GM10847 (cell line): Measurements from ENCODE around the gene CACHD1.

Source experiments
- POLR2A ChIP-seq: IDR thresholded peaks from 2 replicates; pipeline ENCODE4 v1.6.1; 2011; ENCODE audit not compliant: insufficient read length; ENCODE audit errors: extremely low read depth

CACHD1 gene

DNA sequence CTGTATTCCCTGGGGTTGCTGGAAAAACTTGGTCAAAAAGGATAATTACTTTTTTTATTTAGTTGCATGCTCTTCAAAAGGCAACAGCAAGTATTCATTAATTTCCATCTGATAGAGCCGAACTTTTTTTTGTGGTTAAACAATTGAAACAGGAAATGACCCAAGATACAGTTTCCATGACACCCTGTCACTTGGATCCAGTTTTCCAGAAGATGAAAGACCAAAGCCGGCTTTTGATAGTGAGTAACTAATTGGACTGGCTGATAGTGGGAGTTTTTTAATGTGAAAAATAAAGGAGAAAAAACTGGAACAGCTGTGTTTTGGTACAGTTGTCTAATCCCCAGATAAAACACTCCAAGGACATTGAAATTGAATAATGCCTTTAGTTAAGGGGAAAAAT lies 33.0 kb downstream of the CACHD1 start:
- TF ChIP-seq POLR2A, result no peak

DNA sequence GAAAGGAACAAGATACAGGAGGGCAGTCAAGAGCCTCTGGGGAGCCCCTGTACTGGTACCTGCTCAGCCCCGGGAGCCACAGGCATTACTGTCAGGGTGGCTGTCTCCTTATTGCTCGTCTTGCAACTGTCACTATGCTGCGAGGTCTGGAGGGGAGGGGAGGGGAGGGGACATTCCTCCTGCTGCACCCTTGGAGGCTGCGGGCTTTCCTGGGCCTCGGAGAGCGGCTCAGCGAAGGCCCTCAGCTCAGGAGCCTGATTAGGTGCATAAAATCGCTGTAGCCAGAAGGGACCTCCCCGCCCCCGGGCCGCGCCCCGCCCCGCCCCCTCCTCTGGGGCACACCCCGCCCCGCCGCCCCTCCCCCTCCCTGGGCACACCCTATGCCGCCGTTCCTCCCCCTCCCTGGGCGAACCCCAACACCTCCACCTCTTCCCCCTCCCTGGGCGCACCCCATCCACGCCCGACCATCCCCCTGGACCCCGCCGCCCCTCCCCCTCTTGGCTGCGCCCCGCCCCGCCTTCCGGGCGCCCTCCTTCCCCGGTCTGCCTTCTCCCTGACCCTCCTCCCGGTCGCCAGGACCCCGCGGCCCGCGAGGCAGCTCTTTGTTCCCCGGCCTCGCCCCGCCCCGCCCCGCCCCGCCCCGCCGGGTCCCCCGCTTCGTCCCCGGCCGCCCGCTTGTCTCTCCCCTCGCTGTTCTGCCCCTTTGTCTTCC lies 35.5 kb downstream of the CACHD1 start:
- no peak for TF ChIP-seq POLR2A

DNA sequence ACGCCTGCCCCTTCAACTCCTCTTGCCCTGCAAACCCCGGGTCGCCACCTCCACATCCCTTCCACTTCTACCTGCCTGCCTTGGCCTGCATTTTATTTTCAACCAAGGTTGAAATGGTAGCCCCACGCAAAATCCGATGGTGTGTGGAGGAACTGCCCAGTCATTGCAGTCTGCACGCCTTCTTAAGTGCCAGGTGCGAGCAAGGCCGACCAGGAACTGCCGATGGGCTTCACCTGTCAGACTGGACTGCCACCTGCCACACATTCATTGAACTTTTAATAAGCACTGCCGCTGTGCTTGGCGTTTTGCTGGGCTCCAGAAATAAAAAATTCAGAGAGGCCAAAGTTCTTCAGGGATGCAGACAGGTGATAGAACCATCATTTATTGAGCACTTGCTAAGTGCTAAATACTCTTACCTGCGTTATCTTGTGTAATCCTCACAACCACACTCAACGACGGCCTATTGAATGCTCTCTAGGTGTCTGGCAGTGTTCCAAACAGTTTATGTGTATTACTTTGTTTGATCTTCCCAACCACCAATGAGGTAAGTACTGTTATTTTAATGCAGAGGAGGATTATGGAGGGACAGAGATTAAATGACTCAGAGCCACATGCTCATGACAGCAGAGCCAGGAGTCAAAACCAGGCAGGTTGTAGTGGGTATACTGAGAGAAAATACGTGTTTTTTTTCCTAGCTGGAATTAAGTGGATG lies 36.2 kb downstream of the CACHD1 start:
- no peak for TF ChIP-seq POLR2A

DNA sequence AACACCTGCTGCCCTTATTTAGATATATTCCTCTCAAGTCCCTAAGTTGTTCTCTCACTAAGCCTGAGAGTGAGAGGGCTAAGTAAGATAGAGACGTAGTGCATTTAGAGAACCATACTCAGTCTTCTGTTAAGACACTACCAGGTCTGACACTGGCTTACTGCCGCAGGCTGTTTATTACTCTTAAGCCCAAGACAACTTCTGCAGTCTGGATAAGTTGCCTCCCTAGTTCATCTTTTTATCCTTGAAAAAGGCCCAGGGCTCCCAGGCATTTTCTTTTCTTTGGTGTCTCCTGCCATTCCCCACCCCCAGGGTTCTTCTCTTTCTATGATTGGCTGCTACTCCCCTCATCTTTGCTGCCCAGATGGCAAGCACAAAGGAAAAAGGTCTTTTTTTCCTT lies 38.7 kb downstream of the CACHD1 start:
- no peak for TF ChIP-seq POLR2A

DNA sequence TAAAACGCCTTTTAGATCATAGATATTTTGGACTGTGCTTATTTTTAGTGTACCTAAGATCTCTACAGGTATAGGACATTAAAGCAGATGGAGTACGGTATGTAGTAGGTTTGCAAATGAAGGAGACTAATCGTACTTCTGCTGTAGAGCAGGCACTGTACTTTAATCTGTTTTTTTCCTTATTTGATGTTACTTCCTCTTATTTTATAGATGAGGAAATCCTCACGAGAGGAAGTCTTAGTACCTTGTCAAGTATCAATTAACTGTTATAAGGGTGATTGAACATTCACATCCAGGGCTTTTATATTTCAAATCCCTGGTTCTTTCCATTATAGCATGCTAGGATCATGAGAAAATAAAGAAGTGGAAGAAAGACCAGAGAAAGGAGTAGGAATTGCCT lies 41.1 kb downstream of the CACHD1 start:
- no peak for TF ChIP-seq POLR2A

DNA sequence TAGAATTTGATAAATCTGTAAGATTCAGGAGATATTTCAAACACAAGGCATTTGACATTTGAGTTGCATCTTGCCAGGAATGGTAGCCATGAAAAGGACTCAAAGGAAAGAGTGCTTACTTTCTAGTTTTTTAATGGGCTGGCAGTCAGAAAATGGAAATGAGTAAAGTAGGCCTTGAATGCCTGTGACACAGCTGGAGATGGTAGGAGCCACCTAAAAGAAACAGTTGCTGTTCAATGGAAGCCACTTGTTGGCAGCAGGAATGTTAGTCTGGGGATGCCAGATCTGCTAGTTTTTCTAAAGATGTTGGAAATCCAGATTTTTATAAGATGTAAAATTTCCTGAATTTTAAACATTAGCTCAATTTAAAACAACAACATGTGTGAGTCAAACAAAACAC lies 43.6 kb downstream of the CACHD1 start:
- TF ChIP-seq POLR2A, result no peak

DNA sequence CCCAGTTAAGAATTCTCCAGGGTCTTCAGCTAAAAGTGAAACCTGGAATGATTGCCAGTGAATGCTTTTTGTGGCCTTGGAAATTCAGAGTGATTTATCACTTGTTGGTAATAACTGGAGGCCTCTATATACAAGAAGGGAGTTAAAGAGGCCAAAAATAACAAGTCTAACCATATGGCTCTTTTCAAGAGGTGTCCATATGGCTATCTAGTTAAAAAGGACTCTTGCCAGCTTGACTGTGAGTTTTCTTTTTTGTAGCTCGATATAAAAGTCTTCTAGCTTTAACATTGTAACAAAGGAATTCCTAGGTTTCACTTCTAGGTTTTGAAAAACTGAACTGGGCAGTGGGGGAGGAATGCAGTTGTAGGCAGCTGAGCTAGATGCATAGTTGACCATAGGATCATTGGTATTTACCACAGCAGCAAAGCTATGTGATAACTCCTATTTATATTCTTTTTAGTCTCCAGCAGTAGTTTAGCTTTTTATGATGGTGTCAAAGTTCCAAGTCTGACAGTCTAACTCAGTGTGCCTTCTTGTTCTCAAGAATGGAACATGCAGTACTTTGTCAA lies 44.4 kb downstream of the CACHD1 start:
- TF ChIP-seq POLR2A, result no peak

DNA sequence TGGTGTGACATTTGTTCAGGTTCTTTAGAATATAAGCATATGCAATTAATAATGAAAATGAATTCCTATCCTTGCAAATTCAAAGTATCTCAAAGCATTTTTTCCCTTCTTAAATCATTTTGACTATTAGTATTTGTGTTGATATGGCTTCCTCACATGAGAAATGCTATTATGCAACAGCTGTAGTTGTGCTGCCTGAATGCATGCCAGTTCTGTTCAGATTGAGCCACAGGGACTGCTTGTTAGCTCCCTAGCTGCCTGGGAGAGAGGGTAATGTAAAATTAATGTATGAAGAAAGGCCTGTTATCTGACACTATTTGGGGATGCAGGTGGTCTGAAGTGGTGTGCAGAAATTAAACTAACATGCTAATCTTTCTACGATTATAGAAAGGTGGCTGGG lies 45.5 kb downstream of the CACHD1 start:
- TF ChIP-seq POLR2A, result no peak

DNA sequence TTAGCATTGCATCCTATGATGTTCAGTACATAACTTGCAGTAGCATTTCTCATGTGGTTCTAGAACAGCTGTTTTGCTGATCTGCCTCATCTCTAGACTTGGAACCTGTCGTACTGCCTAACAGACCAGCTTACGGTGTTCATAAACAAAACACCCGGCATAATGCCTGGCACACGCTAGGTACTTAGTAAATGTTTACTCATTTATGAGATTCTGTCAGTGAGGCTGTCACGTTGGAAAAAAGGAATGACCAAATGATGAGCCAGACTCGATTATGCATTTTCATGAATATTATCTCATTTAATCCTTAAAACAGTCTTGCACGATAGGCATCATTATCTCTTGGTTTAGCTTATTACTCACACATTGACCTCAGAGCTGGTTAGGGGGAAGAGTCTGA lies 46.4 kb downstream of the CACHD1 start:
- no peak for TF ChIP-seq POLR2A

DNA sequence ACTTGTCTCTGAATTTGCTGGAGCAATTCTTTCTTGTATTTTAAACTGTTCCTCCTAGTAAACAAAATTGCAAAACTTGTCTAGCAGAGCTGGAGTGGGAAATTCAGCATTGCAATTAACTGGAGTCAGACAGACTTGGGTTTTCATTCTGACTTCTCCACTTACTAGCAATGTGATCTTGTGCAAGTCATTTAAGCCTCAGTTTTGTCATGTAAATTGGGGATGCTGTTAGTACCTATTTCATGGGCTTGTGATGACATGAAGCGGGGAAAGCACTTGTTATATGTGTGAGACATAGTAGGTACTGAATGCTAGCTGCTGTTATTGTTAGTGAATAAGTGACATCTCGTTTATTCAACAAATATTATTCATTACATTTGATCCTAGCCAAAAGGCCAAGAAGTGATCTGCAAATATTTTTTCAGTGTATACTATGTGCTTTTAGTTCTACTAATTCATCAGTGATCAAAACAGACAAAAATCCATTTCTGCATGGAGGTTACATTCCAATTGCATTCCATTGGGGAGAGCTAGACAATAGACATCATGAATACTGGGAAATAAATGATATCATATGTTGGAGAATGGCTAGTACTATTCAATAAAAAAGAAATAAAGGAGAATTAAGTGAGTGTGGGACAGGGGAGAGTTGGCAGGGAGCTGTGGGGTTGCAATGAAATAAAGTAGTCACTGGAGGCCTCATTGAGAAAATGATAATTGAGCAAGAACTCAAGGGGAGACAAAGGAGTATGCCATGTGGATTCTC lies 47.1 kb downstream of the CACHD1 start:
- no peak for TF ChIP-seq POLR2A

DNA sequence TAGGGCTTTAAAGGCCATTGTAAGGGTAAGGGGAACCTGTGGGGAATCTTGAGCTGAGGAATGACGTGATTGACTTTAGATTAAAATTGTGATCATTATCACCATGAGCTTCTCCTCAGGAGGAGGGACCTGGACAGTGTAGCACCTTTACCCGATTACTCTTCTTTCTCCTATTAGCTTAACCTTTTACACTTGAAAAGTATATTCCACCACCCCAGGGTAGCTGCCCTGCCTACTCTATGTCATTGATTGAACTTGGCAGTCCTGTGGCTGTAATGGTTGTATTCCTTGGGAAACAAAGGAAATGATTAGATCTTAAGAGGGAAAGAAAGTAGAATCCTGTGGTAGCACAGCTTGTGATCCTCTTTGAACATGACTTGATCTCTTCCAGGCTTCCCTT lies 47.7 kb downstream of the CACHD1 start:
- no peak for TF ChIP-seq POLR2A

DNA sequence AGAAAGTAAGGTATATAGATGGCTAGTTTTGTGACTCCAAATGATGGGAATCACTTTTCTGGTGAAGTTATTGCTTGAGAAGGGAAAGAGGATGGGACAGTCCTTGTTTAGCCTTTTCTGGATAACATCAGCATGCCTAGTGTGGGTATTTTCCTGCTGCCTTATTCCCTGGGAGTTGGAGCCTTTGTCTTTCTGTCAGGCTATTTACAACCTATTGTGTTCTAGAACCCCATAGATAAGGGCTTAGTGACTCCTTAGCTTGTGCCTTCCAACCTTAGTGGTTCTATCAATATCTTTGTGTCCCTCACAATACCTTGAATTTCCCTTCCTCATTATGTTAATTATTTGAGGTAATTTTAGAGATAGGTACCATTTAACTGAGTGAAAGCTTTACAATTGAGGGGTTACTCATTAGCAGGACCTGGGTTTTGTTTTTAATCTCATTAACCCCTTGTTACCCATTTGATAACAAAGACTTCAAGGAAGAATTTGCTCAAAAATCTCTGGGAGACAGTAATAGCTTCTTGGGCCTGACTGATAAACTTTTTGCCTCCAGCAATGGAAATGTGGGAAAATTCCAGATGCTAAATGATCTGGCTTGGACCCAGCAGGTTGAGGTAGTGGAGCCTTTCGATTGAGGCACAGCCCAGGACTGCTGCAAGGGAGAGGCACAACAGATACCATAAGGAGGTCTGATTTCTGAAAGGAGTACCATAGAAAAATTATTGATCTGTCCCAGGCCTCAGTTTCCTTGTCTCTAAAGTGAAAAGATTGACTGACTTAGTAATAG lies 49.0 kb downstream of the CACHD1 start:
- TF ChIP-seq POLR2A, result no peak

DNA sequence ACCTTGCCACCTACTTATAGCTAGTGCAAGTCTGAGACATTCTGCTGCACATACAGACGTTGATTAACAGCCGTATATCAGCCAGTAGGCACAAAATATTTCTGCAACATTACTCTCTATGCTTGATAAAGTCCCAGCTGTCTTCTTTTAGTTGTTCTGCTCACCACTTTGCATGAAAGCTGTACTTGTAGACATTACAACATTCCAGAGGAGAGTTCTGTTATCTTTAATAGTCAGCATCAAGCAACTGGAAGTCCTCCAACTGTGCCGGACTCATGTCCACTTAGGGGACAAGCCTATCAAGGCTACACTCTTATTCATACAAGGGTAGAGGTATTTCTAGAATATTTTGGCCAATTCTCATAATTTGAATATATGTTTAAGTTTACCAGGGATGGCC lies 50.0 kb downstream of the CACHD1 start:
- no peak for TF ChIP-seq POLR2A

DNA sequence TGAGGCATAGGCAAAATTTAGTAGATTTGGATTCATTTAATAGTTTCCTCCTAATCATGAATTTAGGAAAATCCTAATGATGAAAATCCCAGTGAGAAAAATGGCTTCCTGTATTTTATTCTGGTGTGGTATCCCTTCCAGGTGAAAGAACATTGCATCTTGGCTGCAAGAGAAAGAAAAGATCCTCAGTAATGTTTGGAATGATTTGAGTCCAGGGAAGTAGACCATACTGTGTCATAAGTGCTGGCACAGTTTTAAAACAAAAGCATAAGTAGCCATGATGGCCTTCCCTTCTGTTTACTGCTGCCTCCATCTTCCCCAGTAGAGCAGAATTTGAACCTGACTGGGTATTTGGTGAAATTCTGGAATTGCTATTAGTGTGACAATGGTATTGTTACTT lies 52.8 kb downstream of the CACHD1 start:
- no peak for TF ChIP-seq POLR2A

DNA sequence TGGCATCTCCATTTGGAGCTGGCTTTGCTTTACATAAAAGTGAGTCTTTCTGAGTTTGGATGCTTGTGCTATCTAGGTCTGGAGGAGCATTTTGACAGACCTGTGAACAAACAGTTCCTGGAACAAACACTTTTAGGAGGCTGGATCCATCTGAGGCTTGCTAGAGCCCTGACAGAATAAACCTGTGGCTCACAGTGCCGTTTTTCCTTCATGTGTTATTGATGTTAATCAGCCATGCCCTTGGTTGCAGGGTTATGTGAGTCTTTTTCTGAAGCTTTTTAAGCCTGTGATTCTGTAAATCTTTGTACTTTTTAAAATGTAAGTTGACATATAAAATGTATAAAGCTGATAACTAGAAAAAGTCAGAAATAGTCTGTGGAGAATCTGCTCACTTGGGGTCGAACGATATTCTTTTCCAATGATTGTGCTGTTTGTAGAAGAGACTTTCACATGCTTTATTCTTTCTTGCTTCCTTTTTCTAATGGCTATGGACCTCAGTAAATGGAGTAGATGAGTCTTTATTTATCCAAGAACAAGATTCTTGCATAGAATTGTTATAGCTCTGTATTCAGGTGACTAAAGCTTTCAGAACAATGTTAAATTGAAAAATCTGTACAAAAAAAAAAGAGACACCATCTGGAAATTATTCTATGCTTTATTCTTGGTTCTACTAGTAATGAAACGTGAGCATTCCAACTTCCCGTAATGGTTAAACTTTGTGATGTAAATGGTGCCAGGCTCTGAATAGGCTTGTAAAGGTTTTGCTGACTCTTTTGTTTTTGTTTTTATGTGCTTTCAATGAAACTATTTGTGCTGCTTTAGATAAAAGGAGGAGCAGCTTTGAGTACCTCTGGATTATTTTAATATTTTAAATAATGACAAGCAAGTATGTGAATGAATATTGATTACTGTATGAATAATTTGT lies 53.7 kb downstream of the CACHD1 start:
- no peak for TF ChIP-seq POLR2A

DNA sequence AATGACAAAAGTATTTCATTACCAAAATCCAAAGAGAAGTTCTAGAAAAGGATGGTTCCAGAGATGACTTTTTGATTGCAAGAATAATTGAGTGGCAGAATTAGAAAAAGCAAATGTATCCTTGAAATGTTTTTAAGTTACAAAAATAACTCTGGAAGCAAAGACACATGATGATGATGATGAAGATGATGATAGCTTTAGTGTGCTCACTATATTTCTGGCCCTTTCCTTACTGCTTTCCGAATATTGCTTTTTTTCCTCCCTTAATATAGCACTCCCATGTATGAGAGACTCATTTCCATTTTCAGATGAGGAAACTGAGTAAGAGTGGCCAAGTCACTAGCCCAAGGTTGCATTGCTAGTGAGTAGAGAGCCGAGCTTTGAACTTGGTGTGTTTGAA lies 54.7 kb downstream of the CACHD1 start:
- no peak for TF ChIP-seq POLR2A
